NAMALWA (cell line): Measurements from ENCODE around the gene TNFSF8.

Experiments used
- DNase-seq: peaks from one replicate; pipeline ENCODE4 v3.0.0-alpha.2; 2015; ENCODE audit warnings: low spot score

Gene TNFSF8

DNA sequence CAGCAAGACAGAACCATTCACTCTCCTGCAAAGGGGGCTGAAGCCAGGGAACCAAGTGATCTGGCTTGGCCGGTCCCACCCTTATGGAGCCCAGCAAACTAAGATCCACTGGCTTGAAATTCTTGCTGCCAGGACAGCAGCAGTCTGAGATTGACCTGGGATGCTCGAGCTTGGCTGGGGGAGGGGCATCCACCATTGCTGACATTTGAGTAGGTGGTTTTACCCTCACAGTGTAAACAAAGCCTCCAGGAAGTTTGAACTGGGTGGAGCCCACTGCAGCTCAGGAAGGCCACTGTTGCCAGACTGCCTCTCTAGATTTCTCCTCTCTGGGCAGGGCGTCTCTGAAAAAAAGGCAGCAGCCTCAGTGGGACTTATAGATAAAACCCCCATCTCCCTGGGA lies 60.5 kb downstream of the TNFSF8 start:
- no peak for DNase-seq

DNA sequence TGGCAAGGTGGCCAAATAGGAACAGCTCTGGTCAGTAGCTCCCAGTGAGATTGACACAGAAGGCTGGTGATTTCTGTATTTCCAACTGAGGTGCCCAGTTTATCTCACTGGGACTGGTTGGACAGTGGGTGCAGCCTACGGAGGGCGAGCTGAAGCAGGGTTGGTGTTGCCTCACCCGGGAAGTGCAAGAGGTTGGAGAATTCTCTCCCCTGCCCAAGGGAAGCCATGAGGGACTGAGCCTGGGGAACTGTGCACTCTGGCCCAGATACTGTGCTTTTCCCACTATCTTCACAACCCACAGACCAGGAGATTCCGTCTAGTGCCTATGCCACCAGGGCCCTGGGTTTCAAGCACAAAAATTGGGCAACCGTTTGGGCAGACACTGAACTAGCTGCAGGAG lies 61.0 kb downstream of the TNFSF8 start:
- DNase-seq, result no peak

DNA sequence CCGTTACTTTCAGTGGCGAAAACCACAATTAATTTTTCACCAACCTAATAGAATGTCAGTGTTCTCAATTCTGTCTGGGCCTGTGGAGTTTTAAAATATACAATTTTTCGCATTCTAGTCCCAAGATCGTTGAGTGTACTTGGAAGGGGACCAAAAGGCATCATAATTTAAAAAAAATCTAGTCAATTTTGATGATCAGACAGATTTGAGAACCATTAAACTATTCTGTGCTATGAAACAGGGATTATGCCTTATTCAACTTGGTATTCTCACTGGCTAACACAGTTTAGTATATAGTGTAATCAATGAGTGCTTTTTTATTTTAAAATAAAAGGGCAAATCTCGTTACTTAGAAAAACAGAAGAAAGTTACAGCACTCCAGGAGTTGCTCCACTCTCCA lies 63.1 kb downstream of the TNFSF8 start:
- DNase-seq, result no peak

DNA sequence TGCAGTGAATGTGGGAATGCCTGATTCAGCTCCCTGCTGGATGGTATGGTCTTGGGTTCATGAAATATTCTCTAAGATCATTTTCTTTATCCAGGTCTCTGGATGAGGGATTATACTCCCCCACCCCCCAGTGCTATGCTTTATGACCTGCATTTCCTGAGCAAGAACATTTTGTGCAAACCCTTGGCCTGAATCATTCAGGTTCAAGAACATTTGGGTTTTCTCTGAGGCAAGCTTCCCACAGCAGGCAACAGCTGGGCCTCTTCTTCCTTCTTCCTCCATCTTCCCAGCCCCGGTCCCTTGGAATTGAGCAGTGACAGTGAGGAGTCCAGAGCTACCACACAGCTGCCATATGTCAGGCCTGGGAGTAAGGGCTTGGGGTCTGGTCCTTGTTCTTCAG lies 65.9 kb downstream of the TNFSF8 start:
- DNase-seq, result no peak

DNA sequence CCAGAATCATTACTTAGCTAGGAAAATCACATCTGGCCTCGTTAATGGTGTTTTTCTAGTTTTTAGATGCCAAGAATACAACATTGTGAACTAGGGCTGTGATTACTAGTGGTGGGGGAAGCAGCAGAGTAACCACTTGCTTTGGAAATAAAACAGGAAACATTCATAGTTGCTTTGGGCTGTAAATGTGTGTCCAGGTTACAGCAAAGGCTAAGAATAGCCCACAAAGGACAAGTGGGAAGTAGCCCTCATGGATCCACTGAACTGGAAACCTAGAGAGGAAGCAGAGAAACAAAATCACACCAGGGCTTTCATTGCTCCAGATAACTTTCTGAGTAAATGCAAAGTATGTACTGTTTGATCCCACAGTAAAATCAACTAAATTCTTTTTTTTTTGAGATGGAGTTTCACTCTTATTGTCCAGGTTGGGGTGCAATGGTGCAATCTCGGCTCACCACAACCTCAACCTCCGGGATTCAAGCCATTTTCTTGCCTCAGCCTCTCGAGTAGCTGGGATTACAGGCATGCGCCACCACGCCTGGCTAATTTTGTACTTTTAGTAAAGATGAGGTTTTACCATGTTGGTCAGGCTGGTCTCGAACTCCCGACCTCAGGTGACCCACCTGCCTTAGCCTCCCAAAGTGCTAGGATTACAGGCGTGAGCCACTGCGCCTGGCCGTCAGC lies 68.3 kb downstream of the TNFSF8 start:
- no peak for DNase-seq

DNA sequence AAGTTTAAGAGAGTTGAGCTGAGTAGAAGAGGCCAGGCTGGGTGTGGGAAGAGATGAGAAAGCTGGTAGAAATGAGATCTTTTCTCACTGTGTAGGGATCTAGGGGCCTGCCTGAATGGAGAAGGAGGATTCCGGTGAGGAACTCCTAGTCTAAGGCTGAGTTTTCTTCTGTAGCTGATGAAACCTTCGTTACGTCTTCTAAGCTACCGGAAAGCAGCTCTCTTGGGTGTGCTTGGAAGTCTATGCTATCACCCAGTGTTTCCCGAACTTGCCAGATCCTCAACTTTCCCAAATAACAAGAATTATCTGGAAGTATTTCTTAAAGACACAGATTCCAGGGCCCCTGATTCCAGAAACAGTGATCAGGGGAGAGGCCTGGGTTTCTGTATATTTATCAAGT lies 69.1 kb downstream of the TNFSF8 start:
- no peak for DNase-seq

DNA sequence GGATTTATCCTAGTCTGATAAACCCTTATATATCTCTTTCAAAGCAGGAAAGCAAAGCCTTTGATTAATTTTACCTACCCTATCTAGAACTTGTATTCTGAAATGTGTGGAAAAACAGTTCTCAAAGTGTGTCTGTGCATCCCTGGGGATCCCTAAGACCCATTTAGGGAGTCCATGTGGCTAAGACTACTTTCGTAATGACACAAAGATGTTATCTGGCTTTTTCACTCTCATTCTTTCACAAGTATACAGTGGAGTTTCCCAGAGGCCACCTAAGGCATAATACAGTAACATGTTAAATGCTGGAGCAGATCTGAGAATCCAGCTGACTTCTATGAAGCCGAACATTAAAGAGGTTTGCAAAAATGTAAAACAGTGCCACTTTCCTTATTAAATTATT lies 70.2 kb downstream of the TNFSF8 start:
- DNase-seq, result no peak

DNA sequence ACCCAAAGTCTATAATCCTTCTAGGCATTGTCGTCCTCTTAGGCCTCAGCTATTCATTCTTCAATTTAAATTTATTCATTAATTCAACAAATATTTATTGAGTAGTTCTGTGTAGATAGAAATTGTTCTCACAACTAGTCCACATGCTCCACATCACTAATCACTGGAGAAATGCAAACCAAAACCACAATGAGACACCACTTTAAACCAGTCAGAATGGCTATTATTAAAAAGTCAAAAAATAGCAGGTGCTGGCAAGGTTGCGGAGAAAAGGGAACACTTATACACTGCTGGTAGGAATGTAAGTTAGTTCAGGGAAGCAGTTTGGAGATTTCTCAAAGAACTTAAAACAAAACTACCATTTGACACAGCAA lies 73.5 kb downstream of the TNFSF8 start:
- DNase-seq, result no peak

DNA sequence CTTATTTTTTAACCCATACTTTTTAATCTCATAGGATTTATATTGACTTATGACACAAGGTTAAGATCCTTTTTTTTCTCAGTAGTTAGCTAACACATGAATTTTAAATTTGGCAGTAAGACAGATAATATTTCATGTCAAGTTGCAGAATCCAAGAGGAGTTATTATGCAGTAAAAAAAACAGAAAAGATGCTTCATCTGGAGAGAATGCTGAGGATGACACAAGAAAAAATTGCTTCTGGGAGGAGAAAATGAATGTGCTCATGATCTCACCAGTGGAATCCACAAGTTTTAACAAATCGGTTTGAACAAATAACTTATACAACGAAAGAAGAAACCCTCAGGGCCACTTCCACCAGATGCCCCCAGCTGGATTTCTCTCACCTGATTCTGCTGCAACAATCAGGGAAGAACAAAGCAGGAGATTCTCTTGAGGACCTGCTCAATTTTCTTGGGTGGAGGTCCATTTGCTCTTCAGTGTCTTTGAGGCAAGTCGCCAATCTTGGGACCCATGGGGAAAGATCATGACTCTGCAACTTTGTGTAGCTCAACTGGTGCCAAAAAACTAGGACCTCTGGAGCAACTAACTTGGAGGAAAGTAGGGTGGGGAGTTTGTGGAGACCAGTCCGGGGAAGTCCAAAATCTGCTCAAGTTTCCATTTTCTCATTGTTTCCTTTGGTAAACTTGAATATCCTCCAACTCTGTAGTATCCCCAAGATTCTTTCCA lies 74.0 kb downstream of the TNFSF8 start:
- no peak for DNase-seq

DNA sequence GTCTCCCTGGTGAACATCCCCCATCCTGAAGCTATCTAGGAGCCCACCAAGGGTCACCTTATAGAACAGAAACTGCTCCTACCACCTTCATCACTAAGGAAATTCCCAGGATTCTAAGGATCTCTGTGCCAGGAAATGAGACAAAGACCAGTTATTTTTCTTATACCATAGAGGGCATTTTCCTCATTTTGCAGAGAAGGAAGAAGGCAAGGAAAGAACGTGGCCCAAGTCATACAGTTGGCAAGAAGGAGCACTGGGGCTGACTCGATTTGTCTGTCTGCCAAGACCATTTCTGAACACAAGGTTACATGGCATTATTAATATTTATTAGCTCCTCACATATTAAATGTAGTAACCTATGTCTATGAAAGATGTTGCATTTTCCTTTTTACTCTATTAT lies 74.9 kb downstream of the TNFSF8 start:
- DNase-seq, result no peak

DNA sequence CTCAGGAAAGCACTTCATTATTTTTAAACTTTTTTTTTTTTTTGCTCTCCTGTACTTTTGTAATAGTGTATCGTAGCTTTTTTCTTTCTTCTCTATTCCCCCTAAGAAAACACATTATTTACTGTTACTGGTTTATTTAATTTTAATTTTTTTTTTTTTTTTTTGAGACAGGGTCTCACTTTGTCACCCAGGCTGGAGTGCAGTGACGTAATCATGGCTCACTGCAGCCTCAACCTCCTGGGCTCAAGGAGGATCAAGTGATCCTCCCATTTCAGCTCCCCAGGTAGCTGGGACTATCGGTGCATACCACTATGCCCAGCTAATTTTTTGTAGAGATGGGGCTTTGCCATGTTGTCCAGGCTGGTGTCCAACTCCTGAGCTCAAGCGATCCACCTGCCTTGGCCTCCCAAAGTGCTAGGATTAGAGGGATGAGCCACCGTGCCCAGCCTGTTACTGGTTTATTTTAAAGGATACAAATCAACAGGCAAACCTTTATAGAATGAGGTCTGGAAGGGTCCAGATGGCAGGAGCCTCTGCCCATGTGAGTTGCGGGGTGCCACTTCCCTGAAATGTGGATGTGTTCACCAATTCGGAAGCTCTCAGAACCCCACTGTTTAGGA lies 75.5 kb downstream of the TNFSF8 start:
- DNase-seq, result no peak

DNA sequence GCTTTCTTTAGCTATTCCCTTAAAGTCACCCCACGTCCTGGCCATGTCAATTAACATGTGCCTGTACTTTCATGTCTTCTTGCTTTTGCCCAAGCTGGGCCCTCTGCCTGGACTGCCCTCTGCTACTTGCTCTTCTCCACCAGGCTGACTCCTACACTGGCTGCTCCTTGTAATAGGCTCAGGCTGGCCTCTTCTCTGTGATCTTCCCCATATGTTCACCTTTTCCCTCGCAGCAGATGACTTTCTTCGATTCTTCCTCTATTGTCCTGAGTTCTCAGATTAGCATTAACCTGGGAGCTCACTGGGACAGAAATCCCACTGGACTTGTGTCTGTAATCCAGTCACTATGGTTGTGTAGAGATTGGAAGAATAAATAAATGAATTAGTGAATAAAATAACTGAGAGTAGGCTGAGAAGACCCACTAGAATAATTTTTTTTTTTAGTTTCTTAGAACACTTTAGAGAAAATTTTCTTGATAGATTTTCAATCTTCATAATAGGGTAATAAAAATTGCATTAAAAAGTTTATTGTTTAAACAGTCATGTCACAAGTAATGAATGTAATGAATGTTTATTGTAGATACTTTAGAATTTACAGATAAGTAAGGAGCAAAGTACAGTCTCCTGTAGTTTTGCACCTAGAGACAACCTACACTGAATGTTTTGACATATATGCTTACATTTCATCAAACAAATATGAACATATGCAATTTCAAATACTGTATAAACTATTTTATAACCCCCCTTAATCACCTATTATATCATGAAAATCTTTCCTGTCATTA lies 77.1 kb downstream of the TNFSF8 start:
- no peak for DNase-seq

DNA sequence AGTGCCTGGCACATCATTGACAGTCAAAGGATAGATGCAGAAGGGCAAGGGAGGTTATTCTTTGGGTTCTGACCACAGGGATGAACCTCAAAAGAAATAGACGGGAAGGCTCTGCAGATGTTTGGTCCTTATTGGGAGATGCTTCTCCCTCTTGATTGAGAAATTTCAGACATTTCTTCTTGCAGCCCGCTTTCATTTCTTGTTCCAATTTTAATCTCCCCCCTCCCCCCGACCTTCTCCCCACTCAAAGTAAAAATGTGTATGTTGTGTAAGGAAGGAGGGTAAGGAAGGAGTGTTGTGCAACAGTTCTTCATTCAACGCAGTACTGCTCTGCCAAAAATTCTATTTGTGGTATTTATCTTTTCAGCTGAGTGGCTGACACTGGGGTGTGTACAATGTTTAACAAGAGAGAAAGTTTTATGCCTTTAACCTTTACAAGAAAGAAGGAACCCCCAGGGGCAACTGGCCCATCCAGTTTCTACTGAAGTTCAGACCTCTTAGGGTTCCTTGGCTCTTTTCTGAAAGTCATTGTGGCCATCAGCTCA lies 78.3 kb downstream of the TNFSF8 start:
- DNase-seq, result no peak

DNA sequence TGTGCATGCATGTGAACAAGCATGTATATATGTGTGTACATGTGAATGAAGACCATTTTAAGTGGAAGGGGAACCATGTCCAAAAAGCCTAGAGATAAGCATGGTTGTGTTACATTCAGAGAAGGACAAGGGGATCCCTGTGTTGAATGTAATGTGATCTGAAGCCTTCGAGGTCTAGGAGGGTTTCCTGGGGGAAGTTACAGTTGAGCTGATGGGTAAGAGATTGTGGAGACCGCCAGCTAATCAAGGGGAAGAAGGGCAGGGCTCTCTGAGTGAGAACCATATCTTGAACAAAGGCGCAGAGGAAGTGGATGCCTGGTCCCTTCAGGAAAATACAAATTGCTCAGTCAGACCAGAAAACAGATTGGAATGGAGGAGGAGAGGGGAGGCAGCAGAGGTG lies 79.1 kb downstream of the TNFSF8 start:
- DNase-seq, result no peak
